ENCODE measurements around the gene TERT. TPM values are rescaled to one million over a fixed set of nuclear protein-coding genes. Genes with fewer than 3 reads are reported as not detected.

The TERT gene
- total RNA-seq, 2 experiments from 2014 or later = 0.36 TPM; not detected in 1

- Mint-ChIP-seq H3K4me3 (no peak overlapping the region), H3K27ac (no peak overlapping the region), H3K27me3 (peaks cover 29% of the 10 kb centered on the region), H3K4me1 (peaks cover 34% of the 10 kb centered on the region), H3K36me3 (peaks cover 5% of the 10 kb centered on the region), H3K9me3 (peaks cover 11% of the 10 kb centered on the region)
- DNase-seq (no peak), ATAC-seq (ENCODE audit: low read depth) (no peak)
- POLR2A ChIA-PET = no interaction called here
Measured at GRCh38 chr5:1310118-1310517, 15.2 kb upstream of the TERT start.

GRCh38 chr5:1304033-1304432 lies 9.2 kb upstream of the TERT start:
- POLR2A ChIA-PET = no interaction called here
- no peak overlapping the region for H3K4me3 Mint-ChIP-seq
- no peak for DNase-seq
- H3K9me3 Mint-ChIP-seq = no peaks in the 10 kb centered on the region
- H3K4me1 Mint-ChIP-seq = peaks cover 2% of the 10 kb centered on the region
- ATAC-seq (ENCODE audit: low read depth) = no peak
- no peaks in the 10 kb centered on the region for H3K36me3 Mint-ChIP-seq
- no peak overlapping the region for H3K27ac Mint-ChIP-seq
- H3K27me3 Mint-ChIP-seq = peaks cover 45% of the 10 kb centered on the region

DNA sequence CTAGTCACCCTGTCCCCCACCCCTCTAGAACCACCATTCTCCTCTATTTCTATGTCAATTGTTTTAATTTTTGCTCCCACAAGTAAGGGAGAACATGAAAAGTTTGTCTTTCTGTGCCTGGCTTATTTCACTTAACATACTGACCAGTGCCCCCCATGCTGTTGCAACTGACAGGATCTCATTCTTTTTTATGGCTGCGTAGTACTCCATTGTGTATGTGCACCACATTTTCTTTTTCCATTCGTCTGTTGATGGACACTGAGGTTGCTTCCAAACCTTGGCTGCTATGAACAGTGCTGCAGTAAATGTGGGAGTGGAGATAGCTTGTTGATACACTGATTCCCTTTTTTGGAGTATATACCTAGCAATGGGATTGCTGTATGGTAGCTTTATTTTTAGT lies 7.4 kb upstream of the TERT start:
- POLR2A ChIA-PET = no interaction called here
- H3K36me3 Mint-ChIP-seq = no peaks in the 10 kb centered on the region
- peaks cover 47% of the 10 kb centered on the region for H3K27me3 Mint-ChIP-seq
- DNase-seq (no peak), ATAC-seq (ENCODE audit: low read depth) (no peak)
- H3K9me3 Mint-ChIP-seq = no peaks in the 10 kb centered on the region
- H3K27ac Mint-ChIP-seq = no peak overlapping the region
- no peak overlapping the region for H3K4me3 Mint-ChIP-seq
- no peaks in the 10 kb centered on the region for H3K4me1 Mint-ChIP-seq

- Mint-ChIP-seq H3K27me3 (peaks cover 59% of the 10 kb centered on the region), H3K27ac (no peak overlapping the region), H3K9me3 (no peaks in the 10 kb centered on the region), H3K4me1 (no peaks in the 10 kb centered on the region), H3K4me3 (no peak overlapping the region), H3K36me3 (no peaks in the 10 kb centered on the region)
- ATAC-seq (ENCODE audit: low read depth) = no peak
- no peak for DNase-seq
- POLR2A ChIA-PET = interaction anchor here (0.6 kb wide), 1 partner anchor 12 kb away, joined by 3 read pairs; no protein-coding TSS in a partner anchor
Measured at GRCh38 chr5:1300581-1301083, 5.8 kb upstream of the TERT start.

DNA sequence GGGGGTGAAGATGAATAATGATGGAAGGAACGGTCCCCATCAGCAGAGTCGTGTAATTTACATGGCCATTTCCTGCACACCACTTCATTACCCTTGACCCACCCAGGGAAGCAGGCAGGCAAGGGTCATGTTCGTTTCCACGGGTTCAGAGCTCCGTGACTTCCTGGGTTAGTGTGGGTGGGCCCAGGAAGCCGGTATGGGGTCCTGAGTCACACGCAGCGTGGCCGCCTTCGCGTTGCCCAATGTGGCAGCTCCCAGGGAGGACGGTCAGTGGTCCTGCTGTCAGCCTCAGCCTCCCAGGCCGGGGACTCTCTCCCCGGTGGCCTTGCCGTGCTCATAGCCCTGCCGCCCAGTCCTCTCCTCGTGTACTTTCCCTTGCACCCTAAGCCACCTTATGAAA lies 5.1 kb upstream of the TERT start:
- no peaks in the 10 kb centered on the region for H3K36me3 Mint-ChIP-seq
- H3K27ac Mint-ChIP-seq = no peak overlapping the region
- DNase-seq (peak; percentile 14), ATAC-seq (ENCODE audit: low read depth) (no peak)
- no peak overlapping the region for H3K4me3 Mint-ChIP-seq
- POLR2A ChIA-PET = interaction anchor here (0.6 kb wide), 1 partner anchor 13 kb away, joined by 3 read pairs; no protein-coding TSS in a partner anchor
- no peaks in the 10 kb centered on the region for H3K9me3 Mint-ChIP-seq
- H3K4me1 Mint-ChIP-seq = no peaks in the 10 kb centered on the region
- peaks cover 56% of the 10 kb centered on the region for H3K27me3 Mint-ChIP-seq

DNA sequence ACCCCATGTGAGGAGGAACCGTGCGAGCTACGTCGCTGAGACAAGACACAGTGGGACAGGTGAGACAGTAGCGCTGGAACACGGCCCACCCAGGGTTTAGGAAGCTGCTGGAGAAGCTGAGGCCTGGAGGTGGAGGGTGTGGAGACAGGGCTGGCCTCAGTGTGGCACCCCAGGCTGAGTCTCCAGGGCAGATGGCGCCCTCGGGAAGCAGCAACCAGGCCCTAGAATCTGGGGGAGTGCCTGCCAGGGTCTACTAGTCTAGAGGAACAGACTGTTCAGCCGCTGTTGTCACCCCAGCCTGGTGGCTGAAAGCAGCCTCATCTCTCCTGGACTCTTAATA lies 4.6 kb upstream of the TERT start:
- POLR2A ChIA-PET = no interaction called here
- Mint-ChIP-seq H3K9me3 (no peaks in the 10 kb centered on the region), H3K4me3 (no peak overlapping the region), H3K27ac (no peak overlapping the region), H3K27me3 (peaks cover 52% of the 10 kb centered on the region), H3K4me1 (no peaks in the 10 kb centered on the region), H3K36me3 (no peaks in the 10 kb centered on the region)
- no peak for DNase-seq
- no peak for ATAC-seq (ENCODE audit: low read depth)

DNA sequence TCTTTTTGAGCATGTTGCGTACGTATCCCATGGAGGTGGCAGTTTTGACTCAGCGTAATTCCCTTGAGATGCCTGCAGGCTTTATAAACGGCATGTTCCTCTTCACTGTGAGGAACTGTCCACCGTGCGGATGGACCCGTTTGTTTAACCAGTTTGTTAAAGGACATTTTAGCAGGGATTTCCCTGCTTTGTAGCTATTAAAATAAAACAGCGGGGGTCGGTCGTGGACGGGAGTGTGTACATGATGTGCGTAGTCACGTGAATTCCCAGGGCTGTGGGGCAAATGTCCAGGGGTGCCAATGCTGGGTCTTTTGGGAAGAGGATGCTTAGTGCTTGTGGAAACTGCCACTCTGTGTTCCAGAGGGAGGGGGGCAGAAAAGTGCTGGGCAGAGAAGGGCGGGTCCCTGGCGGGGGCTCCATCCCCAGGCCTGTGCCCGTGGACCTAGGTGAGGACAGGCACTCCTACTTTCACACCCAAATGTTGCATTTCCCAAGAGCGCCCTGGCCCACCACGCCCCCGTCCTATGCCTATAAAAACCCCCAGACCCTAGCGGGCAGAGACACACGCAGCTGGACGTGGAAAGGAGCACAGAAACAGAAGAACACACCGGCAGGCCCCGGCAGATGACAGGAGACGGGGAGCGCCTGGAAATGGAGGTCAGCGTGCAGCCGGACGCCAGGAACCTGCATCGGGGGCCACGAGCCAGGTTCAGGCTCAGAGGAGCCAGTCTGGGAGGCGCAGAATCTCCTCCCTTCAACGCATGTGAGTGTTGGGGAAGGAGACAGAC lies 4.0 kb upstream of the TERT start:
- POLR2A ChIA-PET = no interaction called here
- Mint-ChIP-seq H3K9me3 (no peaks in the 10 kb centered on the region), H3K36me3 (no peaks in the 10 kb centered on the region), H3K4me3 (no peak overlapping the region), H3K4me1 (no peaks in the 10 kb centered on the region), H3K27me3 (peaks cover 46% of the 10 kb centered on the region), H3K27ac (no peak overlapping the region)
- DNase-seq (peak; percentile 19), ATAC-seq (ENCODE audit: low read depth) (no peak)

DNA sequence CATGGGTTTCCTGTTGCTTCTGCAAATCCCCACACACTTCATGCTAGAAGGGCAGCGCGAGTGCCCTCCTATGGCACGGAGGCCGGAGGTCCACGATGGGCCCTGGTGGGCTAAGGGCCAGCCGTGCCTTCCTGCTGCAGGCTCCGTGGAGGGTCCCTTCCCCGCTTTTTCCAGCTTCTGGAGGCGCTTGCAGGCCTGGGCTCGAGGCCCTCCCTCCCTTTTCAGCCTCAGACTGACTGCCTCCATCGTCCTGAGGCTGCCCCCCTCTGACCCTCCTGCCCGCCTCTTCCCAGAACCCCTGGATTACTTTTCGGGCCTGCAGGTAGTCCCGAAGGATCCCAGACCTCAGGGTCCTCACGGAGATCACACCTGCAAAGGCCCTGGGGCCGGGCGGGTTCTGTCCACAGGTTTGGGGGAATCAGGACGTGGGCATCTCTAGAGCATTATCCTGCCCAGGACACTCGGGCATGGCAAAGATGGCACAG lies 3.2 kb upstream of the TERT start:
- Mint-ChIP-seq H3K36me3 (no peaks in the 10 kb centered on the region), H3K4me3 (no peak overlapping the region), H3K9me3 (no peaks in the 10 kb centered on the region), H3K27ac (no peak overlapping the region), H3K4me1 (no peaks in the 10 kb centered on the region), H3K27me3 (peaks cover 38% of the 10 kb centered on the region)
- ATAC-seq (ENCODE audit: low read depth) (no peak), DNase-seq (peak; percentile 16)
- POLR2A ChIA-PET = no interaction called here

- ATAC-seq (ENCODE audit: low read depth) = no peak
- no peak overlapping the region for H3K4me3 Mint-ChIP-seq
- no peaks in the 10 kb centered on the region for H3K36me3 Mint-ChIP-seq
- no peak overlapping the region for H3K27ac Mint-ChIP-seq
- no peaks in the 10 kb centered on the region for H3K9me3 Mint-ChIP-seq
- DNase-seq = peak; percentile 9
- POLR2A ChIA-PET = no interaction called here
- peaks cover 31% of the 10 kb centered on the region for H3K27me3 Mint-ChIP-seq
- no peaks in the 10 kb centered on the region for H3K4me1 Mint-ChIP-seq
Measured at GRCh38 chr5:1297243-1297642, 2.4 kb upstream of the TERT start.

- ATAC-seq (ENCODE audit: low read depth) = no peak
- Mint-ChIP-seq H3K4me1 (no peaks in the 10 kb centered on the region), H3K27me3 (peaks cover 23% of the 10 kb centered on the region), H3K9me3 (no peaks in the 10 kb centered on the region), H3K36me3 (no peaks in the 10 kb centered on the region), H3K4me3 (no peak overlapping the region), H3K27ac (no peak overlapping the region)
- POLR2A ChIA-PET = no interaction called here
- no peak for DNase-seq
Measured at GRCh38 chr5:1295650-1296037, 776 bp upstream of the TERT start.

- POLR2A ChIA-PET = interaction anchor here (1.2 kb wide), 1 partner anchor 10 kb away, joined by 3 read pairs; no protein-coding TSS in a partner anchor
- H3K36me3 Mint-ChIP-seq = no peaks in the 10 kb centered on the region
- H3K4me1 Mint-ChIP-seq = no peaks in the 10 kb centered on the region
- no peak overlapping the region for H3K4me3 Mint-ChIP-seq
- no peaks in the 10 kb centered on the region for H3K9me3 Mint-ChIP-seq
- DNase-seq = no peak
- peaks cover 20% of the 10 kb centered on the region for H3K27me3 Mint-ChIP-seq
- ATAC-seq (ENCODE audit: low read depth) = no peak
- H3K27ac Mint-ChIP-seq = no peak overlapping the region
Measured at GRCh38 chr5:1294206-1294834, 548 bp downstream of the TERT start.

- Mint-ChIP-seq H3K27me3 (peaks cover 18% of the 10 kb centered on the region), H3K4me3 (no peak overlapping the region), H3K27ac (no peak overlapping the region), H3K9me3 (no peaks in the 10 kb centered on the region), H3K4me1 (no peaks in the 10 kb centered on the region), H3K36me3 (no peaks in the 10 kb centered on the region)
- ATAC-seq (ENCODE audit: low read depth) = no peak
- POLR2A ChIA-PET = interaction anchor here (1.2 kb wide), 1 partner anchor 9 kb away, joined by 3 read pairs; no protein-coding TSS in a partner anchor
- DNase-seq = no peak
Measured at GRCh38 chr5:1293416-1294205, 1.3 kb downstream of the TERT start.

DNA sequence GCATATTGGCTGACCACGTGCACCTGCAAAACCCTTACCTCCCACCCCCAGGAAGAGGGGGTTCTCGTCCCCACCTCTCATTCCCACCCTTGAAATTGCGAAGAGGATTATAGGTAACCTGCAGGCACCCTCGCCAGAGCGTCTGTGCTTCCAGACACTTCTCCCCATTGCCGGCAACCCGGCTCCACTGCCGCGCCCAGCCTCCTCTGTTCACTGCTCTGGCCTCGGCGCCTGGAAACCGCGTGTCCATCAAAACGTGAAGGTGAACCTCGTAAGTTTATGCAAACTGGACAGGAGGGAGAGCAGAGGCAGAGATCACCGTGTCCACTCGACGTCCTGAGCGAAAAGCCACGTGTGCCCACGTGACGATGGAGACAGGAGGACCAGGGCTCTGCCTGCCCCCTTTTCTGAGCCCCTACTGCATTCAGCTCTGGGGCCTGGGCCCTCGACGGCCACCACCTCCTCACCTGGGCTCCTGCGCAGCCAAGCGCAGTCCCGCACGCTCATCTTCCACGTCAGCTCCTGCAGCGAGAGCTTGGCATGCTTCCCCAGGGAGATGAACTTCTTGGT lies 1.9 kb downstream of the TERT start:
- DNase-seq (no peak), ATAC-seq (ENCODE audit: low read depth) (no peak)
- H3K36me3 Mint-ChIP-seq = peaks cover 1% of the 10 kb centered on the region
- peaks cover 2% of the 10 kb centered on the region for H3K9me3 Mint-ChIP-seq
- POLR2A ChIA-PET = no interaction called here
- no peaks in the 10 kb centered on the region for H3K4me1 Mint-ChIP-seq
- no peak overlapping the region for H3K4me3 Mint-ChIP-seq
- H3K27ac Mint-ChIP-seq = no peak overlapping the region
- peaks cover 18% of the 10 kb centered on the region for H3K27me3 Mint-ChIP-seq
